OCI-LY7 (cell line): ENCODE measurements around the gene SLC44A3.

Experiments
- EZH2phosphoT487 ChIP-seq: fragments of 200-600 bp; sonication (generic); IDR thresholded peaks from 2 replicates; pipeline ENCODE4 v1.6.1; 2018; ENCODE audit warnings: low read depth, borderline replicate concordance, mild to moderate bottlenecking, mixed run types, antibody characterized with exemption, low read length, moderate library complexity, mixed read lengths
- TF ChIP-seq, protein P1 (sequence below): fragments of 200-600 bp; sonication (generic); conservative IDR thresholded peaks from 2 replicates; pipeline ENCODE4 v1.5.1; 2014; ENCODE audit warnings: mild to moderate bottlenecking, antibody characterized with exemption, low read length, moderate library complexity, mixed read lengths

DNA sequence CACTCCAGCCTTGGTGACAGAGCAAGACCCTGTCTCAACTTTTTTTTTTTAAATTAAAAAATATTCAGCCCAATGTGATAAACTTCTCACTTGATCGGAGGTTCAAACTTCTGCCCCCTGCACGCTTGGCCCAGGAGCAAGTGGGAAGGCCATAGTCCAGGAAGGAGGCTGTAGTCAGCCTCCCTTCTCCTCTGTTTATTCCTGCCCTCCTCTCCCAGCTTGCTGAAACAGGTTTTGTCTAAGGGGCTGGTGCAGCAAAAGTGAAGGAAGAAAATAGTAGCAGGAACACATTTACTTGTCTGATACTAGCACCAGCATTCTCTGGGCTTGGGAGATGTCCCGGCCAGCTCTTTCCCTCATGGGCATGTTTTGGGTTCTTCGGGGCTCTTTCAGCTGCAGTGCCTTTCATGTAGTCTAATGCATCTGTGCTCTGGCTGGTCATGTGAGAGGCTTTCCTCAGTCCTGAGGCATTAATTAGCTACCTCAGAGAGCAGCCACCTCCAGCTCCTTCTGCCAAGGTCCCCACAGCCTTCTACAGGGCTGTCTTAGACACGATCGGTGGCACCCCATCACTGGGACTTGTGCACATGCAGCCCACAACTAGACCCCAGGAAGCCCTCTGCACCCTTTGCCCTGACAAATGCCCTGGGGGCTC lies 12.9 kb downstream of the SLC44A3 start:
- TF ChIP-seq, protein P1, sequence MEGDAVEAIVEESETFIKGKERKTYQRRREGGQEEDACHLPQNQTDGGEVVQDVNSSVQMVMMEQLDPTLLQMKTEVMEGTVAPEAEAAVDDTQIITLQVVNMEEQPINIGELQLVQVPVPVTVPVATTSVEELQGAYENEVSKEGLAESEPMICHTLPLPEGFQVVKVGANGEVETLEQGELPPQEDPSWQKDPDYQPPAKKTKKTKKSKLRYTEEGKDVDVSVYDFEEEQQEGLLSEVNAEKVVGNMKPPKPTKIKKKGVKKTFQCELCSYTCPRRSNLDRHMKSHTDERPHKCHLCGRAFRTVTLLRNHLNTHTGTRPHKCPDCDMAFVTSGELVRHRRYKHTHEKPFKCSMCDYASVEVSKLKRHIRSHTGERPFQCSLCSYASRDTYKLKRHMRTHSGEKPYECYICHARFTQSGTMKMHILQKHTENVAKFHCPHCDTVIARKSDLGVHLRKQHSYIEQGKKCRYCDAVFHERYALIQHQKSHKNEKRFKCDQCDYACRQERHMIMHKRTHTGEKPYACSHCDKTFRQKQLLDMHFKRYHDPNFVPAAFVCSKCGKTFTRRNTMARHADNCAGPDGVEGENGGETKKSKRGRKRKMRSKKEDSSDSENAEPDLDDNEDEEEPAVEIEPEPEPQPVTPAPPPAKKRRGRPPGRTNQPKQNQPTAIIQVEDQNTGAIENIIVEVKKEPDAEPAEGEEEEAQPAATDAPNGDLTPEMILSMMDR: no peak
- no peak for TF ChIP-seq EZH2phosphoT487
